Muscle layer of duodenum (tissue), 2 donors: ENCODE results near the gene TBL2.
"Not testable (repeated sequence)": the region's sequence is repeated elsewhere in the genome, so short reads cannot be mapped to it uniquely, and the experiment has no call there.

Experiments
- H3K27ac ChIP-seq: one replicate; pipeline ENCODE4 v1.7.0; 2013; ENCODE audit warnings: mild to moderate bottlenecking, low read length
- H3K27me3 ChIP-seq: one replicate; pipeline ENCODE4 v1.7.0; 2013; ENCODE audit warnings: low read depth, mild to moderate bottlenecking, control low read depth, low read length
- H3K36me3 ChIP-seq, 2 donors: one replicate each; pipeline ENCODE4 v1.7.0; 2013; ENCODE audit warnings: low read length in 2 of 2, control low read depth in 1 of 2, mild to moderate bottlenecking in 1 of 2; ENCODE audit not compliant: insufficient read depth in 2 of 2, control insufficient read depth in 1 of 2
- H3K4me1 ChIP-seq, 2 donors: one replicate each; pipeline ENCODE4 v1.7.0; 2013; ENCODE audit warnings: low read length in 2 of 2, mild to moderate bottlenecking in 2 of 2, control low read depth in 1 of 2, moderate library complexity in 1 of 2; ENCODE audit not compliant: insufficient read depth in 2 of 2, control insufficient read depth in 1 of 2
- H3K4me3 ChIP-seq, 2 donors: one replicate each; pipeline ENCODE4 v1.7.0; 2013; ENCODE audit warnings: low read length in 2 of 2, low read depth in 1 of 2, mild to moderate bottlenecking in 1 of 2
- H3K9me3 ChIP-seq, 2 donors: one replicate each; pipeline ENCODE4 v1.7.0; 2013; ENCODE audit warnings: low read length in 2 of 2, control low read depth in 1 of 2, mild to moderate bottlenecking in 1 of 2; ENCODE audit not compliant: control insufficient read depth in 1 of 2
- donor health status: healthy.

TBL2 gene

DNA sequence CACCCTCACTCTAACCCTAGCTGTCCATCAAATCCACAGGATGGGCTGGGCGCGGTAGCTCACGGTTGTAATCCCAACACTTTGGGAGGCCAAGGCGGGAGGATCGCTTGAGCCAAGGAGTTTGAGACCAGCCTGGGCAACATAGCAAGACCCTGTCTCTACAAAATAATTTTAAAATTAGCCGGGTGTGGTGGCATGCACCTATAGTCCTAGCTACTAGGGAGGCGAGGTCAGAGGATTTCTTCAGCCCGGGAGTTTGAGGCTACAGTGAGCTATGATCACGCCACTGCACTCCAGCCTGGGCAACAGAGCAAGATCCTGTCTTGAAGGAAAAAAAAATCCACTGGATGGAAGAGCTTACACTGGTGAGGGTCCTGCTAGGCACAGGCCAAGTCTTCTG lies 39.1 kb upstream of the TBL2 start:
- H3K9me3 ChIP-seq, H3K27ac ChIP-seq, H3K27me3 ChIP-seq, H3K4me3 ChIP-seq, H3K36me3 ChIP-seq, H3K4me1 ChIP-seq: not testable (repeated sequence)

DNA sequence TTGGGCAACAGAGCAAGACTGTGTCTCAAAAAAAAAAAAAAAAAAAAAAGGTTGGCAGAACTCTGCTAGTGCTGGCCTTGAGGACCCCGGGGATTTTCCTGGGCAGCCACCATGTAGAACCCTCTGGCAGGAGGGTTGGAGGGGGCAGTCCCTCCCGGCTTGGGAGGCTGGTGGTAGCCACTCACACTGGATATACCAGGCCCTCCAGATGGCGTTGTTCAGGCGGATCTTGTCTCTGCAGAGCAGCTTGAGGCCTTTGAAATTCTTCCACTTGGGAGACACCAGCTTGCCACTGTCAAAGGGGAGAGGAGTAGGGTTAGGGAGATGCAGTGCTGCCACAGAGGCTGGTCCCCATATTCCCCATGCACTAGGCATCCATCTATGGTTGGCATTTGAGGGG lies 37.5 kb upstream of the TBL2 start:
- Histone ChIP-seq H3K27ac (no peak overlapping the region), H3K36me3 (no peaks in the 10 kb centered on the region), H3K9me3 (no peaks in the 10 kb centered on the region), H3K4me1 (no peaks in the 10 kb centered on the region), H3K27me3 (no peaks in the 10 kb centered on the region), H3K4me3 (no peak overlapping the region)

DNA sequence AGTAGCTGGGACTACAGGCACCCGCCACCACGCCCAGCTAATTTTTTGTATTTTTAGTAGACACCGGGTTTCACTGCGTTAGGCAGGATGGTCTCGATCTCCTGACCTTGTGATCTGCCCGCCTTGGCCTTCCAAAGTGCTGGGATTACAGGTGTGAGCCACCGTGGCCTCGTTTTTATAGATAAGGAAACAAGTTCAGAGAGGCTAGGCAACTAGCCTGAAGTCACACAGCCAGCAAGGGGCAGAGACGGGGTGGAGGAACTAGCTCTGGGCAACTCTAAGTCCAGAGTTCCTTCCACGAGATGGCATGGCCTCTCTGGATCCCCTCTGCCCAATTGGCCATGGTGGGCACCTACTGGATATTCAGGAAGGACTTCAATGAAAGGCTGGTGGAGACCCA lies 36.6 kb upstream of the TBL2 start:
- H3K36me3 ChIP-seq, H3K4me1 ChIP-seq, H3K27ac ChIP-seq, H3K4me3 ChIP-seq, H3K27me3 ChIP-seq, H3K9me3 ChIP-seq: not testable (repeated sequence)

DNA sequence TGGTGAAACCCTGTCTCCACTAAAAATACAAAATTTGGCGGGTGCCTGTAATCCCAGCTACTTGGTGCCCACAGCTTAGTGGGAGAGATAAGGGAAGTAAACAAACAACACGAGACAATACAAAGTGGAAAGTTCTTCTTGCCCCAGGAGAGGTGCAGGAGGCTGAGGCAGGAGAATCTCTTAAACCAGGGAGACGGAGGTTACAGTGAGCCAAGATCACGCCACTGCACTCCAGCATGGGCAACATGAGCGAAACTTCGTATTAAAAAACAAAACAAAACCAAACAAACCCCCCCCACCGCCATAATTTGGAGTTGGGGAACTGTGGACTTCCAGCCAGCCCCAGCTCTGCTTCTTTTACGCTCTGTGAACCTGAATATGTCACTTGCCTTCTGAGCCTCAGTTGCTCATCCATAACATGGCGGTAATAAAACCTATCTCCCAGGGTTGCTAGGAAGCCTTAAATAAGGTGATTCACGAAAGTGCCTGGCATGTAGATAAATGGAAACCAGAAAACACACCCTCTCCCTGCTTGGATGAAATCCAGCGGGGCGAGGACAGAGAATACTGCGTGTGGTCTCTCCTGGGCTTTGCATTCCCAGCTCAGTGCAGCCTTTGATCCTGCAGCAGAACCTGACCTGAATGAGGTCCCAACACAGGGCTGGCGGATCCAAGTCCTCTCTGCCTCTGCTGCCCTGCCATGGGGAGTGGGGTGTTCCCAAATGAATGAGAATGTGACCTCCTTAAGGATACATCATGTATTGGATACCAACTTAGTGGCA lies 35.8 kb upstream of the TBL2 start:
- H3K27ac ChIP-seq: no peak overlapping the region
- no peaks in the 10 kb centered on the region for H3K27me3 ChIP-seq
- no peak overlapping the region for H3K4me3 ChIP-seq
- H3K4me1 ChIP-seq: no peaks in the 10 kb centered on the region
- H3K36me3 ChIP-seq: no peaks in the 10 kb centered on the region
- no peaks in the 10 kb centered on the region for H3K9me3 ChIP-seq

DNA sequence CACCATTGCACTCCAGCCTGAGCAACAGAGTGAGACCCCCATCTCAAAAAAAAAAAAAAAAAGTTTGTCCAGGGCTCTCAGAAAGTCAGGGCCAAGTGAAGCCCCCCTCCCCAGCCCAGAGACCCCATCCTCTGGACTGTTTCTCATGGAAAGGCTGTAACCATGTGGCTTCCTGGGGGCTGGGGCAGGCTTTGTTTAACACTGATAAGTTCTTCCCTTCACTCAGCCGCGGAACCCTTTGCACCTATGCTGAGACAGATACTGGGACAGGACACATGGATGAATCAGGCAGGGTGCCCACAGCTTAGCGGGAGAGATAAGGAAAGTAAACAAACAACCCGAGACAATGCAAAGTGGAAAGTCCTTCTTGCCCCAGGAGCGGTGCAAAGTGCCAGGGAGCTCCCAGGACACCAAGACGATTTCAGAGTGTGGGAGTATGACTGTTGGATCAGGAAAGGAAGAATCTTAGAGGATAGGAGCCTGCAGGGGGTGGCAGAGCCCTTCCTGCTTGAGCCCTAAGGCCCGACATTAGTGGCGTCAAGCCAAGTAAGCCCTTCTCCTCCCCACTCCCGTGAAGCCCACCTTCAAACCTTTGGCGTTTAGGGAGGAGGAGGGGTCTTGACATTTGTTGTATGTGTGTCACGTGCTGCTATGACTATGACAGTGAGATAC lies 34.4 kb upstream of the TBL2 start:
- Histone ChIP-seq H3K4me1 (no peaks in the 10 kb centered on the region), H3K27me3 (no peaks in the 10 kb centered on the region), H3K4me3 (no peak overlapping the region), H3K9me3 (no peaks in the 10 kb centered on the region), H3K27ac (no peak overlapping the region), H3K36me3 (no peaks in the 10 kb centered on the region)

DNA sequence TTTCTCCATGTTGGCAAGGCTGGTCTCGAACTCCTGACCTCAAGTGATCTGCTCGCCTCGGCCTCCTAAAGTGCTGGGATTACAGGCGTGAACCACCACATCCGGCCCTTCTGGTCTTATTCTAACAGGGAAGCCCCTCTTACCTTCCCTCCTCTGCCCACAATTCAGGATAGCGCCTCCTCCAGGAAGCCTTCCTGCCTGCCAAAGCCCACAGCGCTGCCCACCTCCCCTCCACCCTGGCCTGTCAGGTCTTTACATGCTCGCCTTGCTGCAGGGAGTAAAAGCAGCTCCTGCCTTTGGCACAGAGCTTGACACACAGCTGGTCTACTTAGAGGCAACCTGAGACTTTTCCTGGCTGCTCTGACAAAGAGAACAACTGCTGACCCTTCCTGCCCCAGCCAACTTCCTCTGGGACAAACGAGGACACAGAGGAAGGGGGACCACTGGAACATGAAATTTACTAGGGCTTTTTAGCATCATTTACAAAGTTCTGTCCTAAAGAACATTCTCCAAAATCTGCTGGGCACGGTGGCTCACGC lies 32.7 kb upstream of the TBL2 start:
- no peak overlapping the region for H3K27ac ChIP-seq
- H3K4me1 ChIP-seq: peaks cover 0 to 7% of the 10 kb centered on the region in 2 donors
- H3K27me3 ChIP-seq: no peaks in the 10 kb centered on the region
- no peak overlapping the region for H3K4me3 ChIP-seq
- no peaks in the 10 kb centered on the region for H3K9me3 ChIP-seq
- H3K36me3 ChIP-seq: no peaks in the 10 kb centered on the region

DNA sequence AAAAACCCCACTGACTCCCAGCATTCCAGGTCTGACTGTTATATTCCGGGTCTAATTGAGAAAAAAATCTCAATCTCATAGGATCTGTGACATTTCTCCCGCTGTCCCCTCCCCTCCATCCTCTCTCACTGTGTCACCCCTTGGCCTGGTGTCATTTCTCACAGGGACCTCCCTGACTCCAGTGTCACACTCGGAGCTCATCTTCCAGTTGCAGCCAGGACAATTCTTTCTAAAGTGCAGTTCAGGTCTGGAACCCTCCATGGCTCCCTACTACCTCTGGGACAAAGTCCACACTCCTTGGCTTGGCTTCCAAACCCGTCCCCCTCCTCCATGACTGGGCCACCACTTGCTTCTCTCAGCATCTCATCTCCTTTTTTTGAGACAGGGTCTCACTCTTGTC lies 31.7 kb upstream of the TBL2 start:
- Histone ChIP-seq H3K4me1 (peaks cover 0 to 7% of the 10 kb centered on the region in 2 donors), H3K27ac (no peak overlapping the region), H3K9me3 (no peaks in the 10 kb centered on the region), H3K36me3 (no peaks in the 10 kb centered on the region), H3K27me3 (no peaks in the 10 kb centered on the region), H3K4me3 (no peak overlapping the region)

DNA sequence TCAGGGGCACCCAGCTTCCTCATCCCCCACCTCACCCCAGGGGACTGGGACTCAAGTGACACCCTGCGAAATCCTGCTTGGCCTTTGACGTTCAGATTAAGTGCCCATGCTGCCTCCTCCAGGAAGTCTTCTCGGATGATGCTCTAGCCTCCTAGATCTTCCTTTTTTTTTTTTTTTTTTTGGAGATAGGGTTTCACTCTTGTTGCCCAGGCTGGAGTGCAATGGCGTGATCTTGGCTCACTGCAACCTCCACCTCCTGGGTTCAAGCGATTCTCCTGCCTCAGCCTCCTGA lies 29.3 kb upstream of the TBL2 start:
- not testable (repeated sequence) for H3K36me3 ChIP-seq, H3K4me1 ChIP-seq, H3K27me3 ChIP-seq, H3K9me3 ChIP-seq, H3K27ac ChIP-seq, H3K4me3 ChIP-seq

DNA sequence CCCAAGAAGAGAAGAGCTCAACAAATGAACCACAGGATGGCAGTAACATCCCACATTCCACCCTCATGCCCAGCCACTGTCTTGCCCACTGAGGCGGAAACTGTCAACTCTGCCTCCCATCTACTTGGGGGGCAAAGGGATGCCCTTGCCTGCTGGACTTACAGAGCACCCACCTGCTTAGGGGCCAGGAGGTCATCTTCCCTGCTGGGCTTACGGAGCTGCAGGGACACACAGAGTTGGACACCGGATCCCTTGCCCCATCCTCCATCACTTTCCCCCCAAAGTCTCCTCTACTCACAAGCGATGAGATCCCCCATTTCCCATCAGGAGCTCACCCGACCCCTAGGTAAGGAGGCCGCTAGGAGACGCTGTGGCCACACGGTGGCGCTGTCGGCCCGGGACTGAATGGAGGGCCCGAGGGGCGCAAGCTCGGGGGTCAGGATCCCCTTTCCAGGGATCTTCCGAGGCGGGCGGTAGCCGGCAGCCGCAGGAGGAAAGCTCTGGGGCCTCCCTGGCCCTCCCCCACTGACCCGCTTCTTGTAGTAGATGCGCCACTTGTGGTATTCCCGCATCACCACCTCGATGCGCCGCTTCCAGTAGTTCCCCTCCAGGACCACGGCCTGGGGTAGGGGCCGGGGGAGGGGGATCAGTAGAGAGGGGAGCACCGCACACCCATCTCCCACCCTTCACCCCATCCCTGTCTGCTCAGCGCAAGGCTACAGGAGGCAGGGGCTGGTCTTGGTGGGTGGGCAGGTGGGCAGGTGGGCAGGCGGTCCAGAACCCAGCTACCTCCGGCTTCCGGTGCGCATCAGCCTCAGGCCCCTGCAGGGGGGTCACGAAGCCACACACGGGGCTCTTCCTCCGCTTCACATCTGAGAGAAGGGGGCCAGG lies 28.7 kb upstream of the TBL2 start:
- Histone ChIP-seq H3K9me3 (no peaks in the 10 kb centered on the region), H3K27me3 (no peaks in the 10 kb centered on the region), H3K27ac (no peak overlapping the region), H3K4me3 (no peak overlapping the region), H3K4me1 (peaks cover 0 to 7% of the 10 kb centered on the region in 2 donors), H3K36me3 (no peaks in the 10 kb centered on the region)

DNA sequence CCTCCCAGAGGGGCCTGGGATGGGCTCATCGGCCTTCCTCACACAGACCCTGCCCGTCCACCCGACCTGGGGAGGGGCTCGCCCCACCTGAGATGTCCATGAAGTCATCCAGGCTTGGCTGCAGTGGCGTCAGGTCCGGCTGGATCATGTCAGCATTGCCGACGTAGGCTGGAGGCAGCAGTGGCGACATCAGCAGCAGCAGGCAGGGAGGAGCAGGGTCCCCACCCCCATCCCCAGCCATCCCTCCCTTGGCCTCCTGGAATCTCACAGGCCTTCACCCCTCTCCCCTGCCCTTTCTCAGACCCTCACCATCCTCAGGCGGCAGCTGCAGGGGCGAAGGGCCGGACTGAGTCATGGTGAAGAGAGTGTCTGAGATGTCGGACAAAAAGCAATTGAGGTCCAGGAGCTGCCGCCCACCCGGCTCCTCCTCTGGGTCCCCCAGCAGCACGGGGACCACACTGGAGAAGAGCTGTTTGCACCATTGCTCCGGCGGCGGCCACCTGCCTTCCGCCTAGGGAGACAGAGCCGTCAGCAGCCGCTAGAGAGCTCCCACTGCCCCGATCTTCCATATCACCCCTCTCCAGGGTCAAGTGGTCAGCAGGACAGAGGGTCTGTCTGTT lies 27.3 kb upstream of the TBL2 start:
- no peak overlapping the region for H3K4me3 ChIP-seq
- H3K36me3 ChIP-seq: no peaks in the 10 kb centered on the region
- H3K9me3 ChIP-seq: no peaks in the 10 kb centered on the region
- peaks cover 0 to 7% of the 10 kb centered on the region in 2 donors for H3K4me1 ChIP-seq
- no peak overlapping the region for H3K27ac ChIP-seq
- no peaks in the 10 kb centered on the region for H3K27me3 ChIP-seq
